Measurements from ENCODE around the gene CPNE5.

Gene CPNE5

GRCh38 chr6:36700071-36700812, 139.0 kb downstream of the CPNE5 start:
- Histone ChIP-seq H3K4me3 (ENCODE audit: control insufficient read depth in 1 of 7, extremely low read depth in 1 of 7, insufficient read depth in 4 of 7, low read depth in 2 of 7, low read length in 6 of 7) (no peak overlapping the region), H3K4me1 (ENCODE audit: control extremely low read depth in 1 of 4, control insufficient read depth in 4 of 4, insufficient read depth in 4 of 4, low read length in 3 of 4) (peaks cover 6 to 38% (median 28%) of the 10 kb centered on the region in 4 experiments), H3K27ac (ENCODE audit: insufficient read depth in 1 of 2, low read depth in 1 of 2, low read length in 2 of 2, poor library complexity in 1 of 2, severe bottlenecking in 2 of 2) (no peak overlapping the region), H3K27me3 (replicated peaks in 2 of 5; ENCODE audit: control insufficient read depth in 4 of 5, insufficient read depth in 5 of 5, low read length in 4 of 5) (no peaks in the 10 kb centered on the region), H3K9me3 (ENCODE audit: control extremely low read depth in 1 of 5, control insufficient read depth in 4 of 5, insufficient read depth in 2 of 5, low read depth in 1 of 5, low read length in 4 of 5) (no peaks in the 10 kb centered on the region), H3K36me3 (ENCODE audit: control insufficient read depth in 4 of 4, insufficient read depth in 4 of 4, low read length in 3 of 4) (peaks cover 0 to 1% (median 0%) of the 10 kb centered on the region in 4 experiments)
- 92% methylated on average over 3 of the region's 7 CpGs for WGBS (ENCODE audit: insufficient coverage)
- DNase-seq = no peak
- ChIA-PET POLR2A (no interaction called here), CTCF (interaction anchor here (1.1 to 2.0 kb wide), 6 partner anchors 9 to 85 kb away, joined by 3 to 5 read pairs (median 4); no protein-coding TSS in a partner anchor)

- Histone ChIP-seq H3K4me3 (ENCODE audit: control insufficient read depth in 1 of 7, extremely low read depth in 1 of 7, insufficient read depth in 4 of 7, low read depth in 2 of 7, low read length in 6 of 7) (no peak overlapping the region), H3K9me3 (ENCODE audit: control extremely low read depth in 1 of 5, control insufficient read depth in 4 of 5, insufficient read depth in 2 of 5, low read depth in 1 of 5, low read length in 4 of 5) (no peaks in the 10 kb centered on the region), H3K27me3 (replicated peaks in 2 of 5; ENCODE audit: control insufficient read depth in 4 of 5, insufficient read depth in 5 of 5, low read length in 4 of 5) (no peaks in the 10 kb centered on the region), H3K36me3 (ENCODE audit: control insufficient read depth in 4 of 4, insufficient read depth in 4 of 4, low read length in 3 of 4) (no peaks in the 10 kb centered on the region), H3K27ac (ENCODE audit: insufficient read depth in 1 of 2, low read depth in 1 of 2, low read length in 2 of 2, poor library complexity in 1 of 2, severe bottlenecking in 2 of 2) (no peak overlapping the region), H3K4me1 (ENCODE audit: control extremely low read depth in 1 of 4, control insufficient read depth in 4 of 4, insufficient read depth in 4 of 4, low read length in 3 of 4) (peaks cover 6 to 38% (median 28%) of the 10 kb centered on the region in 4 experiments)
- 70% methylated on average over 7 of the region's 7 CpGs for WGBS (ENCODE audit: insufficient coverage)
- no peak for DNase-seq
- ChIA-PET CTCF (interaction anchor here (2.1 kb wide), 1 partner anchor 81 kb away, joined by 4 read pairs; no protein-coding TSS in a partner anchor), POLR2A (no interaction called here)
Measured at GRCh38 chr6:36699348-36699747, 139.9 kb downstream of the CPNE5 start.

GRCh38 chr6:36698871-36699271, 140.4 kb downstream of the CPNE5 start:
- Histone ChIP-seq H3K27me3 (replicated peaks in 2 of 5; ENCODE audit: control insufficient read depth in 4 of 5, insufficient read depth in 5 of 5, low read length in 4 of 5) (no peaks in the 10 kb centered on the region), H3K4me1 (ENCODE audit: control extremely low read depth in 1 of 4, control insufficient read depth in 4 of 4, insufficient read depth in 4 of 4, low read length in 3 of 4) (peaks cover 6 to 38% (median 28%) of the 10 kb centered on the region in 4 experiments), H3K27ac (ENCODE audit: insufficient read depth in 1 of 2, low read depth in 1 of 2, low read length in 2 of 2, poor library complexity in 1 of 2, severe bottlenecking in 2 of 2) (no peak overlapping the region), H3K36me3 (ENCODE audit: control insufficient read depth in 4 of 4, insufficient read depth in 4 of 4, low read length in 3 of 4) (no peaks in the 10 kb centered on the region), H3K9me3 (ENCODE audit: control extremely low read depth in 1 of 5, control insufficient read depth in 4 of 5, insufficient read depth in 2 of 5, low read depth in 1 of 5, low read length in 4 of 5) (no peaks in the 10 kb centered on the region), H3K4me3 (ENCODE audit: control insufficient read depth in 1 of 7, extremely low read depth in 1 of 7, insufficient read depth in 4 of 7, low read depth in 2 of 7, low read length in 6 of 7) (peak overlapping the region in 4 of 7 experiments; percentile 40 to 61 (median 55))
- WGBS (ENCODE audit: insufficient coverage) = 91% methylated on average over 7 of the region's 8 CpGs
- POLR2A ChIA-PET = no interaction called here
- DNase-seq = no peak
- CTCF ChIA-PET = interaction anchor here (2.1 kb wide), 1 partner anchor 80 kb away, joined by 4 read pairs; no protein-coding TSS in a partner anchor

GRCh38 chr6:36698196-36698595, 141.0 kb downstream of the CPNE5 start:
- WGBS (ENCODE audit: insufficient coverage) = 73% methylated on average over 6 of the region's 6 CpGs
- peaks cover 6 to 41% (median 28%) of the 10 kb centered on the region in 4 experiments for H3K4me1 ChIP-seq (ENCODE audit: control extremely low read depth in 1 of 4, control insufficient read depth in 4 of 4, insufficient read depth in 4 of 4, low read length in 3 of 4)
- POLR2A ChIA-PET = no interaction called here

GRCh38 chr6:36697481-36697903, 141.8 kb downstream of the CPNE5 start, which contains the start of gene RAB44:
Gene RAB44 (plus strand): TSS chr6:36697826. CDS start chr6:36704236, 6,410 bp downstream.
- no peaks in the 10 kb centered on the region for H3K9me3 ChIP-seq (ENCODE audit: control extremely low read depth in 1 of 5, control insufficient read depth in 4 of 5, insufficient read depth in 2 of 5, low read depth in 1 of 5, low read length in 4 of 5)
- WGBS (ENCODE audit: insufficient coverage) = 29% methylated on average over 4 of the region's 7 CpGs
- H3K36me3 ChIP-seq (ENCODE audit: control insufficient read depth in 4 of 4, insufficient read depth in 4 of 4, low read length in 3 of 4) = no peaks in the 10 kb centered on the region
- H3K4me1 ChIP-seq (ENCODE audit: control extremely low read depth in 1 of 4, control insufficient read depth in 4 of 4, insufficient read depth in 4 of 4, low read length in 3 of 4) = peaks cover 8 to 48% (median 29%) of the 10 kb centered on the region in 4 experiments
- no peak within 1 kb of the TSS for H3K27ac ChIP-seq (ENCODE audit: insufficient read depth in 1 of 2, low read depth in 1 of 2, low read length in 2 of 2, poor library complexity in 1 of 2, severe bottlenecking in 2 of 2)
- no peaks in the 10 kb centered on the region for H3K27me3 ChIP-seq (replicated peaks in 2 of 5; ENCODE audit: control insufficient read depth in 4 of 5, insufficient read depth in 5 of 5, low read length in 4 of 5)
- peak in 2 of 3 donors; percentile 66 to 67 for DNase-seq
- POLR2A ChIA-PET = no interaction called here
- peak within 1 kb of the TSS in 5 of 7 experiments; percentile 35 to 61 (median 51) for H3K4me3 ChIP-seq (ENCODE audit: control insufficient read depth in 1 of 7, extremely low read depth in 1 of 7, insufficient read depth in 4 of 7, low read depth in 2 of 7, low read length in 6 of 7)
- CTCF ChIA-PET = interaction anchor here (0.9 to 2.1 kb wide), 5 partner anchors 12 to 100 kb away, joined by 3 to 4 read pairs (median 3); no protein-coding TSS in a partner anchor

More at GRCh38 chr6:36698196-36698595, 141.0 kb downstream of the CPNE5 start:
- CTCF ChIA-PET = interaction anchor here (0.6 to 2.1 kb wide), 5 partner anchors 22 to 265 kb away, joined by 3 to 5 read pairs (median 4); no protein-coding TSS in a partner anchor
- Histone ChIP-seq H3K9me3 (ENCODE audit: control extremely low read depth in 1 of 5, control insufficient read depth in 4 of 5, insufficient read depth in 2 of 5, low read depth in 1 of 5, low read length in 4 of 5) (no peaks in the 10 kb centered on the region), H3K4me3 (ENCODE audit: control insufficient read depth in 1 of 7, extremely low read depth in 1 of 7, insufficient read depth in 4 of 7, low read depth in 2 of 7, low read length in 6 of 7) (peak overlapping the region in 5 of 7 experiments; percentile 35 to 61 (median 51)), H3K36me3 (ENCODE audit: control insufficient read depth in 4 of 4, insufficient read depth in 4 of 4, low read length in 3 of 4) (no peaks in the 10 kb centered on the region), H3K27me3 (replicated peaks in 2 of 5; ENCODE audit: control insufficient read depth in 4 of 5, insufficient read depth in 5 of 5, low read length in 4 of 5) (no peaks in the 10 kb centered on the region), H3K27ac (ENCODE audit: insufficient read depth in 1 of 2, low read depth in 1 of 2, low read length in 2 of 2, poor library complexity in 1 of 2, severe bottlenecking in 2 of 2) (no peak overlapping the region)
- no peak for DNase-seq

GRCh38 chr6:36695414-36695813, 143.8 kb downstream of the CPNE5 start:
- no peaks in the 10 kb centered on the region for H3K36me3 ChIP-seq (ENCODE audit: control insufficient read depth in 4 of 4, insufficient read depth in 4 of 4, low read length in 3 of 4)
- WGBS (ENCODE audit: insufficient coverage) = 94% methylated on average over 2 of the region's 2 CpGs
- CTCF ChIA-PET = interaction anchor here (0.8 kb wide), 1 partner anchor 50 kb away, joined by 3 read pairs; no protein-coding TSS in a partner anchor
- H3K4me3 ChIP-seq (ENCODE audit: control insufficient read depth in 1 of 7, extremely low read depth in 1 of 7, insufficient read depth in 4 of 7, low read depth in 2 of 7, low read length in 6 of 7) = no peak overlapping the region
- no peak for DNase-seq
- H3K4me1 ChIP-seq (ENCODE audit: control extremely low read depth in 1 of 4, control insufficient read depth in 4 of 4, insufficient read depth in 4 of 4, low read length in 3 of 4) = peaks cover 2 to 38% (median 25%) of the 10 kb centered on the region in 4 experiments
- POLR2A ChIA-PET = interaction anchor here (1.2 kb wide), 1 partner anchor 10 kb away, joined by 3 read pairs; no protein-coding TSS in a partner anchor
- H3K27me3 ChIP-seq (replicated peaks in 2 of 5; ENCODE audit: control insufficient read depth in 4 of 5, insufficient read depth in 5 of 5, low read length in 4 of 5) = no peaks in the 10 kb centered on the region
- H3K9me3 ChIP-seq (ENCODE audit: control extremely low read depth in 1 of 5, control insufficient read depth in 4 of 5, insufficient read depth in 2 of 5, low read depth in 1 of 5, low read length in 4 of 5) = peaks cover 0 to 8% (median 0%) of the 10 kb centered on the region in 5 experiments
- no peak overlapping the region for H3K27ac ChIP-seq (ENCODE audit: insufficient read depth in 1 of 2, low read depth in 1 of 2, low read length in 2 of 2, poor library complexity in 1 of 2, severe bottlenecking in 2 of 2)
